ENCODE measurements around the gene LHFPL6.

DNA sequence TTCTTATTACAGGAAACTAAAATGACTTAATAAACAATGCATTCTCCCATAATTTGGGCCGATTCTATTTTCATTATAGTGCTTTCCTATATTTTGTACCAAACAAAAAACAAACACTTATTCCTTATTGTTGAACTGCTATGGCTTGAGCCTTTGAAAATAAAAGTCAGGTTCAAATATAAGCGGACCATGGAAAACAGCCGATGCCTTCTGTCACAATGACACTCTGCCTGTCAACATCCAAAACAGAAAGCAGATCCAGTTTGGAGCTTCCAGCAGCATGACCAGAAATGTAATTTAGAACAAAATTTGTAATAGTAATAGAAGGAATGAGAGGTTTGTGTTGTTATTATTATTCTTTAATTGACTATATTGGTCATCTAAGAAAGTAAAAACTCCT lies 194.5 kb downstream of the LHFPL6 start:
- no peak for TF ChIP-seq CTCF (IDR thresholded peaks at IDR 0.05)
- no peak for TF ChIP-seq POLR2A (IDR thresholded peaks at IDR 0.05)

Measured in esophagus squamous epithelium (tissue), 4 donors.